ENCODE results near the gene UBD. TPM values are rescaled to one million over a fixed set of nuclear protein-coding genes. Genes with fewer than 3 reads are reported as not detected.

The UBD gene
- total RNA-seq, 1 experiment from 2014 or later, result not detected

GRCh38 chr6:29597184-29597583 lies 37.7 kb upstream of the UBD start:
- POLR2A ChIA-PET, result no interaction called here

More at GRCh38 chr6:29597184-29597583, 37.7 kb upstream of the UBD start:
- H2AFZ ChIP-seq (ENCODE audit: low read depth, low read length, poor library complexity, severe bottlenecking), result no peak overlapping the region
- peaks cover 0 to 5% of the 10 kb centered on the region in 2 experiments; a peak in 2 of 4 replicates for H3K36me3 ChIP-seq (ENCODE audit: control insufficient read depth in 1 of 2, insufficient read depth in 2 of 2, low read length in 2 of 2)
- H3K27ac ChIP-seq (ENCODE audit: low read depth, low read length), result no peak overlapping the region
- no peaks in the 10 kb centered on the region for H3K27me3 ChIP-seq (ENCODE audit: insufficient read depth, low read length)
- TF ChIP-seq ELF1 (IDR thresholded peaks at IDR 0.05; ENCODE audit: borderline replicate concordance, low read depth) (no peak), JUND (IDR thresholded peaks at IDR 0.05) (no peak), TCF7L2 (IDR thresholded peaks at IDR 0.05; ENCODE audit: borderline replicate concordance, extremely low read depth, insufficient read depth, insufficient read length) (no peak), FOSL1 (IDR thresholded peaks at IDR 0.05; ENCODE audit: low read depth) (no peak), ATF3 (IDR thresholded peaks at IDR 0.05) (no peak), RAD21 (IDR thresholded peaks at IDR 0.05; ENCODE audit: low read depth) (no peak), ZBTB33 (IDR thresholded peaks at IDR 0.05; ENCODE audit: extremely low read depth, insufficient replicate concordance, low read length) (no peak)
- ATAC-seq, result no peak
- H3K4me3 ChIP-seq (replicated peaks in 1 of 2; ENCODE audit: low read depth in 1 of 2, low read length in 2 of 2), result no peak overlapping the region
- no peaks in the 10 kb centered on the region for H3K9me2 ChIP-seq (ENCODE audit: insufficient read depth)
- CTCF ChIA-PET, result no interaction called here
- H3K9me3 ChIP-seq (ENCODE audit: control insufficient read depth in 1 of 2, insufficient read depth in 1 of 2, low read depth in 1 of 2, low read length in 2 of 2), result no peaks in the 10 kb centered on the region
- intact Hi-C loops (cut with micrococcal nuclease), result no loop called here
- BruUV-seq (replicated peaks), result no TSS peak
- no peak for DNase-seq (ENCODE audit: low read depth, low spot score)
- H3K79me2 ChIP-seq (ENCODE audit: insufficient read depth, low read length), result no peaks in the 10 kb centered on the region
- H3K4me1 ChIP-seq (ENCODE audit: control insufficient read depth in 1 of 2, insufficient read depth in 2 of 2, low read length in 2 of 2), result no peaks in the 10 kb centered on the region
- H3K9ac ChIP-seq (ENCODE audit: low read length), result no peak overlapping the region
- no peaks in the 10 kb centered on the region for H4K20me1 ChIP-seq (ENCODE audit: insufficient read depth)
- RAD21 ChIA-PET (ENCODE audit: low non-redundant PET in 1 of 2, low total read pairs in 2 of 2, uncharacterized antibody in 2 of 2, unreplicated experiment in 2 of 2), result no interaction called here
- H3K4me2 ChIP-seq (ENCODE audit: low read length), result no peak overlapping the region

Data from HCT116 (cell line).